ENCODE data around the gene C6orf58.
"Not testable (repeated sequence)": the region's sequence is repeated elsewhere in the genome, so short reads cannot be mapped to it uniquely, and the experiment has no call there.

The C6orf58 gene

DNA sequence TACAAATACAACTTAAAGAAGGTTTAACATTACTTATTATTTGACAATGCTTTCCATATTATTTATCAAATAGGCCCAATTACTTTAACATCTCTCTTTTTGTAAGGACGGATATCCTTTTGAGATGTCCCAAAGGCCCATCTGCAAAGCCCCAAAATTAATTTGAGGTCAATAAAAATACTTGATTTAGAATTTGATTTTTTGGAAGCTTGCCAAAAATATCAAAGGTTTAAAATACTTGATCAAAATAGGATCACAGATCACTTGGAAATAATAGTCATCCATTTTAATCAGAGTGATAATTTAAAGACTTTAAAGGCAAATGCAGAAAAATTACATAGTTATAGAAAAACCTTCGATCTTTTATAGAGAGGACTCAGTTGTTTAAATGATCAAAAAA is 8.1 kb downstream of the C6orf58 start:
- TF ChIP-seq, protein P1, sequence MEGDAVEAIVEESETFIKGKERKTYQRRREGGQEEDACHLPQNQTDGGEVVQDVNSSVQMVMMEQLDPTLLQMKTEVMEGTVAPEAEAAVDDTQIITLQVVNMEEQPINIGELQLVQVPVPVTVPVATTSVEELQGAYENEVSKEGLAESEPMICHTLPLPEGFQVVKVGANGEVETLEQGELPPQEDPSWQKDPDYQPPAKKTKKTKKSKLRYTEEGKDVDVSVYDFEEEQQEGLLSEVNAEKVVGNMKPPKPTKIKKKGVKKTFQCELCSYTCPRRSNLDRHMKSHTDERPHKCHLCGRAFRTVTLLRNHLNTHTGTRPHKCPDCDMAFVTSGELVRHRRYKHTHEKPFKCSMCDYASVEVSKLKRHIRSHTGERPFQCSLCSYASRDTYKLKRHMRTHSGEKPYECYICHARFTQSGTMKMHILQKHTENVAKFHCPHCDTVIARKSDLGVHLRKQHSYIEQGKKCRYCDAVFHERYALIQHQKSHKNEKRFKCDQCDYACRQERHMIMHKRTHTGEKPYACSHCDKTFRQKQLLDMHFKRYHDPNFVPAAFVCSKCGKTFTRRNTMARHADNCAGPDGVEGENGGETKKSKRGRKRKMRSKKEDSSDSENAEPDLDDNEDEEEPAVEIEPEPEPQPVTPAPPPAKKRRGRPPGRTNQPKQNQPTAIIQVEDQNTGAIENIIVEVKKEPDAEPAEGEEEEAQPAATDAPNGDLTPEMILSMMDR (IDR thresholded peaks at IDR 0.05; ENCODE audit: low read depth, low read length) = no peak
- H3K4me3 ChIP-seq (ENCODE audit: low read depth, low read length) = no peak overlapping the region
- H3K4me1 ChIP-seq = no peaks in the 10 kb centered on the region
- no peaks in the 10 kb centered on the region for H3K9me3 ChIP-seq
- H3K36me3 ChIP-seq = no peaks in the 10 kb centered on the region
- H3K27me3 ChIP-seq = no peaks in the 10 kb centered on the region
- DNase-seq = no peak

DNA sequence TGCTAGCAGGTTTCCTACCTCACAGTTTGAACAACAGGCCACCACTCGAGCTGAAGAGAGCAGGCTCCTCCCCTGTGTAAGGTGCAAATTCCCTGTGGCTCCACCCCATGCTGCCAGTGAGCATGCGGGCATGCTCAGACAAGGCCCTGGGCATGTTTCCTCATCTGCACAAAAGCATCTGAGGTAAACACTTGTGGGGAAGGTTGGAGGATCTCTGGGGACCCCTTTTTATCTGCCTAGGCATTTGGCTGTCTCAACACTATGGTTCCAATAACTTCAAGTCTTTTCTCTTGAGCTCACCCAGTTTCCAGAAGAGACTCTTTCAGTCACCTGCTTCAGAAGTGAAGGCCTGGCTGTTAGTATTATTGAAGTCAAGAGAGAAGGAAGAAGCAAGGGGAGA is 9.4 kb downstream of the C6orf58 start:
- Histone ChIP-seq H3K4me3 (ENCODE audit: low read depth, low read length) (no peak overlapping the region), H3K27me3 (no peaks in the 10 kb centered on the region), H3K36me3 (no peaks in the 10 kb centered on the region), H3K4me1 (no peaks in the 10 kb centered on the region), H3K9me3 (no peaks in the 10 kb centered on the region)
- TF ChIP-seq, protein P1 (IDR thresholded peaks at IDR 0.05; ENCODE audit: low read depth, low read length) = no peak
- no peak for DNase-seq

DNA sequence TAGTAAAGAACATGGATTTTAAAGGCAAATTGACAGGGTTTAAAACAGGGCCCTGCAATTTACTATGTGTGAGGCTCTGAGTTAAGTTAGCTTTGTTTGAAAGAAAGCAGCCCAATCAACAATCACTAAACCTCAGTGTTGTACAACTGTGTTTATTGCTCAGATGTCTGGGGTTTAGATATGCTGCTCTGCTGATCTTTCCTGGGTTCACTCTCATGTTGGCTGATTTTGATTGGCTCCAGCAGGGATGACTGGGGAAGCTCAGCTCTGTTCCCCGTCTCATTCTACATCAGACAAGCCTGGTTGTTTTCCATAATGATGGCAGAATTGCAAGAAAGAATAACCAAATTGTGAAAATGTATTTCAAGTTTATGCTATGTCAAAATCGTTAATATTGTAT is 10.9 kb downstream of the C6orf58 start:
- Histone ChIP-seq H3K9me3 (no peaks in the 10 kb centered on the region), H3K36me3 (no peaks in the 10 kb centered on the region), H3K4me3 (ENCODE audit: low read depth, low read length) (no peak overlapping the region), H3K4me1 (no peaks in the 10 kb centered on the region), H3K27me3 (no peaks in the 10 kb centered on the region)
- no peak for DNase-seq
- TF ChIP-seq, protein P1 (IDR thresholded peaks at IDR 0.05; ENCODE audit: low read depth, low read length) = no peak

DNA sequence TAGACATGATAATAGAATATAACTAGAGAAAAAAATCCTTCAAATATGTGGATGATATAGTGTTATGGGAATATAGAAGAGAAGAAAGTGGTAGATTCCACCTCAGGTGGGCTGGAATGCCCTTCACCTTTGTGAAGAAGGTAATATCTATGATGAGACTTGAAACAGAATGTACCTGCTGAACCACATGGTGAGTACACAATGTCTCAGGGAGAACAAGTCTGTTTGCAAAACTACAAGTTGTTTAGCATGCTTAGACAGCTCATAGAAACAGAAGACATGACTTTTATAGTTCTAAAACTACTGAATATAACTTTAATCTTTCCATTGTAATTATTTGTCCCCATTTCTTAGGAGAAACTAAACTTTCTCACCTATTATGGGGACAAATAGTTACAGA is 12.2 kb downstream of the C6orf58 start:
- TF ChIP-seq, protein P1 (IDR thresholded peaks at IDR 0.05; ENCODE audit: low read depth, low read length) = no peak

DNA sequence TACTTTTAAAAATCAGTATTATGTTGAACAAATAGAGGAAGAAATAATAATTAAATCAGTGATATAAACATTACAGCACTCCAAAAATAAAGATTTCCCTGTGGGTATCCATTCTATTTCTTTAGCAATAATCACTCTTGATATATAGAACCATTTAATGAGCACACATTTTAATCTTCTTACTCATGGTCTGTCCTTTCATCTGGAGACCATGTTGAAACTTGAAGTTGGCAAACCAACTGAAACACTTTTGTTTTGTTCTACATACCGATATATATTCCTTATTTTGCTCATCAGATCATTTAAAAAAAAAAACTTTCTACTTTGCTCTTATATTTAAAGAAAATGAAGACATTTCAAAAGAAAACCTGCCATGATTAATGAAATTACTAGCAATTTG is 13.4 kb downstream of the C6orf58 start:
- no peak for DNase-seq
- no peaks in the 10 kb centered on the region for H3K27me3 ChIP-seq
- no peaks in the 10 kb centered on the region for H3K9me3 ChIP-seq
- TF ChIP-seq, protein P1 (IDR thresholded peaks at IDR 0.05; ENCODE audit: low read depth, low read length) = no peak
- no peaks in the 10 kb centered on the region for H3K4me1 ChIP-seq
- H3K4me3 ChIP-seq (ENCODE audit: low read depth, low read length) = no peak overlapping the region
- no peaks in the 10 kb centered on the region for H3K36me3 ChIP-seq

More for the DNA sequence above, 12.2 kb downstream of the C6orf58 start:
- no peaks in the 10 kb centered on the region for H3K27me3 ChIP-seq
- H3K4me3 ChIP-seq (ENCODE audit: low read depth, low read length) = no peak overlapping the region
- no peaks in the 10 kb centered on the region for H3K4me1 ChIP-seq
- no peak for DNase-seq
- H3K36me3 ChIP-seq = no peaks in the 10 kb centered on the region
- no peaks in the 10 kb centered on the region for H3K9me3 ChIP-seq

DNA sequence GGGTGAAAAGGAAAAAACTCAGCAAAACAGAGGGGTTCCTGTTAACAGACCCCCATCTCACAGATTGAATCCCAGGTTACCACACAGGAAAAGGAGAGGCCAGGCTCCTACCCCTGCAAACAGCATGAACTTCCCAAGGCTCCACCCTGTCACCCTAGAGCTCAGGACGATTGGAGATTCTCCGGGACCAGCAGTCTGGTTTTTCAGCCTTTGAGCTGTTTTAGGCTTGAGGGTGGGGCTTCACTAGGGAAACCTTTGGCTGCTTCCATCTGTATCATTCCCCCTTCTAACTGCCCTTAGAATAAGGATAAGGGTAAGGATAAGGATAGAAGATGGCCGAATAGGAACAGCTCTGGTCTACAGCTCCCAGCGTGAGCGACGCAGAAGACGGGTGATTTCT is 16.0 kb downstream of the C6orf58 start:
- no peaks in the 10 kb centered on the region for H3K9me3 ChIP-seq
- DNase-seq = no peak
- no peaks in the 10 kb centered on the region for H3K36me3 ChIP-seq
- TF ChIP-seq, protein P1 (IDR thresholded peaks at IDR 0.05; ENCODE audit: low read depth, low read length) = no peak
- H3K4me1 ChIP-seq = no peaks in the 10 kb centered on the region
- no peak overlapping the region for H3K4me3 ChIP-seq (ENCODE audit: low read depth, low read length)
- H3K27me3 ChIP-seq = no peaks in the 10 kb centered on the region

DNA sequence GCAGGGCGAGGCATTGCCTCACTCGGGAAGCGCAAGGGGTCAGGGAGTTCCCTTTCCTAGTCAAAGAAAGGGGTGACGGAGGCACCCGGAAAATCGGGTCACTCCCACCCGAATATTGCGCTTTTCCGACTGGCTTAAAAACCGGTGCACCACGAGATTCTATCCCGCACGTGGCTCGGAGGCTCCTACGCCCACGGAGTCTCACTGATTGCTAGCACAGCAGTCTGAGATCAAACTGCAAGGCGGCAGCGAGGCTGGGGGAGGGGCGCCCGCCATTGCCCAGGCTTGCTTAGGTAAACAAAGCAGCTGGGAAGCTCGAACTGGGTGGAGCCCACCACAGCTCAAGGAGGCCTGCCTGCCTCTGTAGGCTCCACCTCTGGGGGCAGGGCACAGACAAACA is 16.5 kb downstream of the C6orf58 start:
- H3K36me3 ChIP-seq; DNase-seq; H3K9me3 ChIP-seq; H3K4me3 ChIP-seq (ENCODE audit: low read depth, low read length); H3K27me3 ChIP-seq; H3K4me1 ChIP-seq: not testable (repeated sequence)

All from BE2C (cell line).